DMS153 (cell line): ENCODE measurements around the gene QSER1.

Experiments
- DNase-seq: peaks from one replicate; lab custom pipeline; 2025; lab: John Stamatoyannopoulos, UW

The QSER1 gene

GRCh38 chr11:32890843-32891656 is 1.6 kb upstream of the QSER1 start:
- peak; percentile 79 for DNase-seq

DNA sequence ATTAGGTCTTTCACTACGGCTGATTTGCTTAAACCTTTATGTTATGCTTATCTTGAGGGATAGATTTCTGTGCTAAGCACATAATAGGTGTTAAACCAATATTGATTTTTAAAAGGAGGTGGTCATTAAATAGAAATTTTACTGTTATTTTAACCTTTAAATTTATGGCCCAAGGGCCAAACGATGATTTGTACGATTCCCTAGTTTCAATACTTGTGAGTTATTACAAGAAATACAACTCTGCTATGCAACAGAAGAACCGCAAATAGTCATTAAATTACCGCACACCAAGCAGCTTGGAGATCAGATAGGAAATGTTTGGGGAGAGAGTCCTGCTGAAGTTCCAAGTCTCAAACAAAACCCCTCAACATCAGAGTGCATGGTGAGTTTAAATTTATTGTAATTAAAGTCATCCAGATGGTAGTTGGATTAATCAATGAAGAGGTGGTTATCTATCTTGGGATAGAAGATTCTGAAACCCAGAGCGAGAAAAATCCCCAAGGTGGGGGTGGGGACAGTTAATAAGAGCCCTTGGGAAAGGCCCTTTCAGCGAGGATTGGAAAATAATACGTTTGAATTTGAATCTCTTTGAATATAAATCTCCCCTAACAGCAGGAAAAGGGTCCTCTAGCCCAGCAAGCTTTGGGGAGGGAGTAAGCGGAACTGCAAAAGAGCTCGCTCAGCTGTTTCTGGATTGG is 805 bp upstream of the QSER1 start:
- DNase-seq, result no peak

GRCh38 chr11:32893093-32893342 is 407 bp downstream of the QSER1 start:
- no peak for DNase-seq

- DNase-seq, result no peak
Measured at GRCh38 chr11:32893343-32894148, 935 bp downstream of the QSER1 start.

DNA sequence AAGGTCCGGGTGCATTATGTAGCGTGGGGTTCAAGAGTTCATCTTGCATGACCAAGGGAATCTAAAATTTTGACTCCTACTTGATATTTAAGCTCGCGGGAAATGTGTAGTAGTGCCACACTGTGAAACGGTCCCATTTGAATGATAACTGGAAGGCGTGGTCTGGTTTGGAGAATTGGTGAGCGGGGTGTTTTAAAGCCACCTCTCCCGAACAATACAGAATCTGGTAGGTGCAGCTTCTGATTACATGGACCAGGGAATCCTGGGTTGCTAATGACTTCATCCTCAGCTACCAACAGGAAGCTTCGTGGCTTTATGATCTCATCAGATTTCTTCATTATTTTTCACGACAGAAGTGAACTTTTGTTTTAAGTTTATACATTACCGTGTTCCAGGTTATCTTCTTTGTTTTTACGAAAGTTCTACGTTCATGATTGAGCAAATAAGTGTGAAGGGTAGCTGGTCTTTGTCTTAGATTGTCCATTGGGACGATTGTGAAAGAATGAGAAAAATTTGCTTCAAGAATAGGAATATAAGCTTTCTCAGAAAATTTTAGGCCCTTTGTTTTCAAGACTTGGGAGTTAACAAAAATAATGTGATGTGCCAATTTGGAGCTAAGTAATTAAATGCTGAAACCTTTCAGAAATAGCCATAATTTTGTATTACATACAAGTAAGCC is 1.7 kb downstream of the QSER1 start:
- peak; percentile 77 for DNase-seq

DNA sequence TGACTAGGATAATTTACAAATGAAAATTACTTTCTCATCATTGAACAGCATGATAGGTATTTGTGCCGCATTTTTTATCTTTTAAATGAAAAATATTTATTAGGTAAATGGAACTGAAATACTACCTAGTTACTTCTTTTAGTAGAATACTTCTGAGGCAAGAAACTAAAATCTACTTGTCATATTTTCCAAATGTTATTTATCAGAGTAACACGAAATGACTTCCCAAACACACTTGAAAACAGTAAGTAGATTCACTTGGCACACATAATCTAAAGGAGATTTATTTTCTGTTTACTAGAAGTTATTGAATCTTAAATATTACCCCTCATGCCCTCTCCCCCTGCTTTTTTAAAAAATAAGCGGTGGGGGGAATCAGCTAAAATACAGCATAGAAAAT is 2.3 kb downstream of the QSER1 start:
- DNase-seq, result no peak

GRCh38 chr11:32895471-32895870 is 2.9 kb downstream of the QSER1 start:
- DNase-seq, result no peak

DNA sequence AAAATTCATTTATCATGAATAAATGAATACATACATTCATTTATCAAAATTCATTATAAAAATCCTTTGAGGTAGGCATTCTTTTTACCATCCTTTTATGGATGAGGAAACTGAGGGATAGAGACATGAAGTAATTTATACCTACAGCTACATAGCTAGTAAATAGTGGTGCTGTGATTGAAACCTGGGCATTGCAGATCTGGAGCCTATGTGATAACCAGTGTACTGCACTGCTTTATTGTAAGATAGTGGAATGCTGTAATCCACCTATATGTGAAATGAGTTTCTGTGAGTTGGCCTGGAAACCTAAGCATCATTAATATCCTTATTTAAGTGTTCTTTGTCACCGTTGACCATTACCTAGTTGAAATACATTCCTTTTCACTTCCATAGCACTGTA is 4.5 kb downstream of the QSER1 start:
- no peak for DNase-seq

GRCh38 chr11:32899438-32899837 is 6.8 kb downstream of the QSER1 start:
- DNase-seq, result no peak

DNA sequence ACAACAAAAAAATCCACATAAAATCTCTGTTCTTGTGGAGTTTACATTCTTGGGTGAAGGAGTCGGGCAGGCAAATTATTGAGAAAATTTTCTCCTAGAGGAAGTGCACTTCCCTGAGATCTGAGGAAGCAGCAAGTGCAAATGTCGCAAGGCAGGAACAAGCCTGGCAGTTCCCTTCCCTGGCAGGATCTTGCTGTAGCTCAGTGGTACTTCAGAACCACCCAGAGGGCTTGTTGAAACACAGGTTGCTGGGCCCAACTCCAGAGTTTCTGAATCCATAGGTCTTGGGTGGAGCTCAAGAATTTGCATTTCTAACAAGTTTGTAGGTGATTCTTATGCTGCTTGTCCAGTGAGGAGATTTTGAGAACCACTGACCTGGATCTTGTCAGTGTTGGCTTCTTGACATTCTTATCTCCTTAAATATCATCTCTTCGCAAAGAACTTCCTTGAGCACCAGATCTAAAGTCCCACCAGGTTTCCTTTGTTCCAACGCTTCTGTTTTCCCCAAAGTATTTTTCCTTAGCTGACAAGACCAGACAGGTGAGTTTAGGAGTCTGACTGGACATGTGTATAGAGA is 9.6 kb downstream of the QSER1 start:
- DNase-seq, result no peak

DNA sequence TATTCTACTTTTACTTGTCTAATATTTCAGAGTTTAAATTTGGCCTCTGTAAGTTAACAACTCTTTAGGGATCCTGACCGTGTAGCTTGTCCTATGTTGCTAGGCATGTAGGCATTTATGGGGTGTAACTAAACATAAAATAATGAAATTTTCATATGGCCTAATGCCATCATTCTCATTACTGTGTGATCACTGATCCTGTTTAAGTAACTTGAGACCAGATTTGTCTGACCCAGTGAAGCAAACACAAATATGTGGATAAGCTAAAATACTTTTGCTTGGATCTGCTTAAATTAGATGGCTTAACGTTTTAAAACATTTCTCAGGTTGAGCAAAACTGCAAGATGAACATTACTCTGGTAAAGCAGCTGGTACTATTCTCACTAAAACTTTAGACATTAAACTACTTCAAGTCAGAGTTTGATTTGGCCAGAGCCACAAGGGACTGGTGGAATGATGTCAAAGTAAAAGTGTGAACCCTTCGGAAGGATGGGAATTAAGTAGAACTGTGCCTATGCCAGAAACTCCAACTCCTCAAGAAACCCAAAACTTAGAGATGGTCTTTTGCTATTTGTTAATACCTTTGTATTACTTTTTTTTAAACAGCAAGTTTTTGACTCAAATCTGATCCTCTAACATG is 12.5 kb downstream of the QSER1 start:
- DNase-seq, result no peak

DNA sequence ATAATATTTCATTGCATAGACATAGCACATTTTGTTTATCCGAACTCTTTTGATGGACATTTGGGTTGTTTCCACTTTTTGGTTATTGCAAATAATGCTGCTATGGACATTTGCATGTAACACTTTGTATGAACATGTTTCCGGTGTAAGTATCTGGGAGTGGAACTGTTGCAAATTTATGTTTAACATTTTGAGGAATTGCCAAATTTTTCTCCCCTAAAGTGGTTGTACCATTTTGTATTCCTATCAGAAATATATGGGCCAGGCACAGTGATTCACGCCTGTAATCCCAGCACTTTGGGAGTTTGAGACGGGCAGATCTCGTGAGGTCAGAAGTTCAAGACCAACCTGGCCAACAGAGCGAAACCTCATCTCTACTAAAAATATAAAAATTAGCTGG is 16.0 kb downstream of the QSER1 start:
- no peak for DNase-seq

GRCh38 chr11:32911413-32911812 is 18.8 kb downstream of the QSER1 start:
- no peak for DNase-seq

GRCh38 chr11:32913445-32913844 is 20.8 kb downstream of the QSER1 start:
- no peak for DNase-seq

- no peak for DNase-seq
Measured at GRCh38 chr11:32916361-32916760, 23.8 kb downstream of the QSER1 start.

GRCh38 chr11:32916994-32917393 is 24.4 kb downstream of the QSER1 start:
- DNase-seq, result no peak

GRCh38 chr11:32918427-32918826 is 25.8 kb downstream of the QSER1 start:
- DNase-seq, result no peak

DNA sequence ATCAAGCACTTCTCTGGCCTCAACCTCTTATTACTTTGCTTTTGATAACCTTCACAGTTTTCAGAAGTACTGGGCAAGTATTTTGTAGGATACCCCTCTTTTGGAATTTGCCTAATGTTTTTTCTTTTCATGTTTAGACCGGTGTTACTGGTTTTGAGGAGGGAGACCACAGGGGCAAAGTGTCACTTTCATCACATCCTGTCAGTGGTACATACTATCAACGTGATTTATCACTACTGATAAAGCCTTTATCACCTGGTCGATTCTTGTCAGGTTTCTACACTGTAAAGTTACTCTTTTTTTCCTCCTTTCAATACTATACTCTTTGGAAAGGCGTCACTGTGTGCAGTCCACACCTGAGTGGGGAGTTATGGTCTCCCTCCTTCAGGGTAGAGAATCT is 26.7 kb downstream of the QSER1 start:
- DNase-seq, result no peak

GRCh38 chr11:32920570-32920969 is 28.0 kb downstream of the QSER1 start:
- no peak for DNase-seq

DNA sequence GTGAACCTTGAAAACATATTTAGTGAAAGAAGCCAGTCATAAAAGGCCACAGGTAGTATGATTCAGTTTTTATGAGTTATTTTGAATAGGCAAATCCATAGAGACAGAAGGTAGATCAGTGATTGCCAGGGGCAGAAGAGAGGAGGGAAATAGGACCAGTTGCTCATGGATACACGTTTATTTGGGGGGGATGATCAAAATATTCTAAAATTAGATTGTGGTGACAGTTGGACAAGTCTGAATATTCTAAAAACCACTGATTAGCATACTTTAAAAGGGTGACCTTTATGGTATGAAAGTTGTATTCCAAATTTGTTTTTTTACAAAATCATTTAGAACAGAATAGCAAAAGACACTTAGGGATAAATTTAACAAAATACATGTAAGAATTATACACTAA is 28.6 kb downstream of the QSER1 start:
- no peak for DNase-seq

DNA sequence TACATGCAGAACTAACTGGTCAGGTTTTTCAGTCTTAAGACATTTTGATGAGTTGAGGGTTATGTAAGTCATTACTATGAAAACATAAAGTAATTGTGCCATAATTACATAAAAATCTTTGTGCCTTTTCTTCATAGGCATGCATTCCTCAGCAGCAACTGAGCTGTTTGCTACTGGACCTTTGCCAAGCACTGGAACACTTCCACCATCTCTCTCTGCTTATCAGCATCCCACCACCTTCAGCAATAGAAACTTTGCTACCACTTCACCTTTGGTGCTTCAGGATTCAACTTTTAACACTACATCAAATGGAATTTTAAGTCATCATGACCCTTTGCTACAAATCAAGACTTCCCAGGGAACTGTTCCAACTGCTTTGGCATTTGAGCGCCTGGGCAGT is 39.0 kb downstream of the QSER1 start:
- no peak for DNase-seq

GRCh38 chr11:32932196-32932595 is 39.6 kb downstream of the QSER1 start:
- DNase-seq, result no peak
